Measurements from ENCODE around the gene CFAP410.

CFAP410 gene

GRCh38 chr21:44359396-44359795, 20.2 kb upstream of the CFAP410 start:
- Mint-ChIP-seq H3K4me3 (no peak overlapping the region), H3K27ac (no peak overlapping the region), H3K9me3 (peaks cover 7 to 13% of the 10 kb centered on the region in 2 donors), H3K27me3 (no peaks in the 10 kb centered on the region), H3K4me1 (peaks cover 42% of the 10 kb centered on the region)
- DNase-seq (no peak), ATAC-seq (no peak)

- peaks cover under 1% of the 10 kb centered on the region for H3K27me3 Mint-ChIP-seq
- H3K27ac Mint-ChIP-seq: no peak overlapping the region
- H3K4me1 Mint-ChIP-seq: peaks cover 55% of the 10 kb centered on the region
- H3K4me3 Mint-ChIP-seq: no peak overlapping the region
- no peaks in the 10 kb centered on the region for H3K9me3 Mint-ChIP-seq
- ATAC-seq: no peak
- DNase-seq: no peak
These were observed 18.1 kb upstream of the CFAP410 start for GRCh38 chr21:44357064-44357837.

GRCh38 chr21:44356636-44357035, 17.4 kb upstream of the CFAP410 start:
- H3K4me3 Mint-ChIP-seq: peak overlapping the region in 1 of 2 donors; percentile 46
- H3K27ac Mint-ChIP-seq: no peak overlapping the region
- H3K27me3 Mint-ChIP-seq: peaks cover 7% of the 10 kb centered on the region
- DNase-seq: no peak
- ATAC-seq: peak; percentile 16
- H3K9me3 Mint-ChIP-seq: no peaks in the 10 kb centered on the region
- peaks cover 60% of the 10 kb centered on the region for H3K4me1 Mint-ChIP-seq

GRCh38 chr21:44356160-44356559, 17.0 kb upstream of the CFAP410 start:
- H3K27me3 Mint-ChIP-seq: peaks cover 12% of the 10 kb centered on the region
- H3K27ac Mint-ChIP-seq: no peak overlapping the region
- peak overlapping the region; percentile 45 to 46 for H3K4me3 Mint-ChIP-seq
- peaks cover 62% of the 10 kb centered on the region for H3K4me1 Mint-ChIP-seq
- H3K9me3 Mint-ChIP-seq: no peaks in the 10 kb centered on the region
- ATAC-seq (no peak), DNase-seq (no peak)

GRCh38 chr21:44354775-44355771, 15.9 kb upstream of the CFAP410 start:
- Mint-ChIP-seq H3K4me3 (peak overlapping the region; percentile 67 to 83), H3K9me3 (no peaks in the 10 kb centered on the region), H3K4me1 (peaks cover 64% of the 10 kb centered on the region), H3K27me3 (peaks cover 17% of the 10 kb centered on the region), H3K27ac (peak overlapping the region; percentile 79 to 92)
- DNase-seq: peak in 1 of 2 donors; percentile 39
- peak; percentile 41 for ATAC-seq

- peaks cover 63% of the 10 kb centered on the region for H3K4me1 Mint-ChIP-seq
- H3K4me3 Mint-ChIP-seq: peak overlapping the region; percentile 67 to 83
- DNase-seq (no peak), ATAC-seq (no peak)
- peak overlapping the region in 1 of 2 donors; percentile 15 for H3K27ac Mint-ChIP-seq
- peaks cover 26% of the 10 kb centered on the region for H3K27me3 Mint-ChIP-seq
- no peaks in the 10 kb centered on the region for H3K9me3 Mint-ChIP-seq
These were observed 14.8 kb upstream of the CFAP410 start for GRCh38 chr21:44354001-44354405.

- Mint-ChIP-seq H3K4me1 (peaks cover 68% of the 10 kb centered on the region), H3K4me3 (peak within 1 kb of the TSS; percentile 67 to 83), H3K27me3 (peaks cover 33% of the 10 kb centered on the region), H3K27ac (peak within 1 kb of the TSS; percentile 33 to 90), H3K9me3 (no peaks in the 10 kb centered on the region)
- DNase-seq (peak; percentile 31 to 44), ATAC-seq (peak; percentile 65)
These were observed 14.2 kb upstream of the CFAP410 start, which contains the start of gene TRPM2 for GRCh38 chr21:44353191-44353970. Gene TRPM2 (plus strand): TSS chr21:44353621. CDS start chr21:44353701, 80 bp downstream.

GRCh38 chr21:44352253-44352860, 13.2 kb upstream of the CFAP410 start:
- ATAC-seq (peak; percentile 74), DNase-seq (peak in 1 of 2 donors; percentile 58)
- Mint-ChIP-seq H3K27me3 (peaks cover 36% of the 10 kb centered on the region), H3K27ac (peak overlapping the region in 1 of 2 donors; percentile 33), H3K9me3 (no peaks in the 10 kb centered on the region), H3K4me1 (peaks cover 68% of the 10 kb centered on the region), H3K4me3 (peak overlapping the region; percentile 67 to 83)

GRCh38 chr21:44351535-44352252, 12.5 kb upstream of the CFAP410 start:
- peak overlapping the region in 1 of 2 donors; percentile 19 for H3K27ac Mint-ChIP-seq
- H3K4me3 Mint-ChIP-seq: peak overlapping the region in 1 of 2 donors; percentile 83
- H3K27me3 Mint-ChIP-seq: peaks cover 36% of the 10 kb centered on the region
- ATAC-seq (no peak), DNase-seq (no peak)
- peaks cover 63% of the 10 kb centered on the region for H3K4me1 Mint-ChIP-seq
- H3K9me3 Mint-ChIP-seq: no peaks in the 10 kb centered on the region

- H3K4me3 Mint-ChIP-seq: no peak overlapping the region
- H3K27me3 Mint-ChIP-seq: peaks cover 36% of the 10 kb centered on the region
- no peaks in the 10 kb centered on the region for H3K9me3 Mint-ChIP-seq
- H3K27ac Mint-ChIP-seq: peak overlapping the region in 1 of 2 donors; percentile 19
- no peak for ATAC-seq
- H3K4me1 Mint-ChIP-seq: peaks cover 55% of the 10 kb centered on the region
- DNase-seq: no peak
These were observed 11.7 kb upstream of the CFAP410 start for GRCh38 chr21:44350773-44351481.

GRCh38 chr21:44349847-44350772, 10.9 kb upstream of the CFAP410 start:
- DNase-seq: no peak
- Mint-ChIP-seq H3K4me1 (peaks cover 48% of the 10 kb centered on the region), H3K9me3 (no peaks in the 10 kb centered on the region), H3K4me3 (no peak overlapping the region), H3K27ac (no peak overlapping the region), H3K27me3 (peaks cover 36% of the 10 kb centered on the region)
- peak; percentile 32 for ATAC-seq

GRCh38 chr21:44349416-44349846, 10.2 kb upstream of the CFAP410 start:
- H3K9me3 Mint-ChIP-seq: no peaks in the 10 kb centered on the region
- no peak for ATAC-seq

GRCh38 chr21:44348861-44349260, 9.7 kb upstream of the CFAP410 start:
- Mint-ChIP-seq H3K4me1 (peaks cover 40% of the 10 kb centered on the region), H3K9me3 (no peaks in the 10 kb centered on the region), H3K27ac (no peak overlapping the region), H3K4me3 (no peak overlapping the region), H3K27me3 (peaks cover 36% of the 10 kb centered on the region)
- no peak for DNase-seq
- no peak for ATAC-seq

More at GRCh38 chr21:44349416-44349846, 10.2 kb upstream of the CFAP410 start:
- peaks cover 45% of the 10 kb centered on the region for H3K4me1 Mint-ChIP-seq
- DNase-seq: no peak
- H3K27me3 Mint-ChIP-seq: peaks cover 36% of the 10 kb centered on the region
- no peak overlapping the region for H3K4me3 Mint-ChIP-seq
- H3K27ac Mint-ChIP-seq: no peak overlapping the region

All from stimulated activated naive CD8-positive, alpha-beta T cell treated with anti-CD3 and anti-CD28 coated beads, Interleukin-15, amount 100 ng/mL, for 72 hours (primary cell).